Coronary artery (tissue), 2 donors: Measurements from ENCODE around the gene ERC2.

ENCODE experiments used
- DNase-seq: peaks from one replicate; pipeline ENCODE4 v3.0.0-alpha.2; 2017; ENCODE audit warnings: low spot score
- H3K27ac ChIP-seq, 2 donors: fragments of 200-600 bp; sonication (generic); one replicate each; pipeline ENCODE4 v1.5.1; 2016 to 2019
- H3K4me3 ChIP-seq: fragments of 200-600 bp; sonication (generic); 2 replicates; pipeline ENCODE4 v1.5.1; 2016; ENCODE audit warnings: mild to moderate bottlenecking, moderate library complexity
- CTCF ChIP-seq: fragments of 200-600 bp; sonication (generic); IDR thresholded peaks from one replicate; pipeline ENCODE4 v1.5.1; 2019; ENCODE audit warnings: antibody characterized with exemption

ERC2 gene

GRCh38 chr3:55634345-55634744 lies 833.9 kb downstream of the ERC2 start:
- Histone ChIP-seq H3K27ac (no peak overlapping the region), H3K4me3 (no peak overlapping the region)
- no peak for DNase-seq
- TF ChIP-seq CTCF: no peak

- TF ChIP-seq CTCF: no peak
- H3K27ac ChIP-seq: no peak overlapping the region
- H3K4me3 ChIP-seq: no peak overlapping the region
Measured at GRCh38 chr3:55633333-55633732, 834.9 kb downstream of the ERC2 start.

GRCh38 chr3:55631766-55632331 lies 836.4 kb downstream of the ERC2 start:
- DNase-seq: no peak
- Histone ChIP-seq H3K27ac (no peak overlapping the region), H3K4me3 (no peak overlapping the region)
- no peak for TF ChIP-seq CTCF

More at GRCh38 chr3:55633333-55633732, 834.9 kb downstream of the ERC2 start:
- DNase-seq: no peak

- Histone ChIP-seq H3K4me3 (no peak overlapping the region), H3K27ac (no peak overlapping the region)
- no peak for DNase-seq
- TF ChIP-seq CTCF: no peak
Measured at GRCh38 chr3:55630921-55631299, 837.4 kb downstream of the ERC2 start.

GRCh38 chr3:55630280-55630920 lies 837.9 kb downstream of the ERC2 start:
- Histone ChIP-seq H3K4me3 (no peak overlapping the region), H3K27ac (no peak overlapping the region)
- DNase-seq: no peak
- TF ChIP-seq CTCF: no peak

- Histone ChIP-seq H3K27ac (no peak overlapping the region), H3K4me3 (no peak overlapping the region)
- DNase-seq: no peak
- TF ChIP-seq CTCF: no peak
Measured at GRCh38 chr3:55629432-55629831, 838.8 kb downstream of the ERC2 start.

- TF ChIP-seq CTCF: no peak
- Histone ChIP-seq H3K27ac (no peak overlapping the region), H3K4me3 (no peak overlapping the region)
- DNase-seq: no peak
Measured at GRCh38 chr3:55626279-55626665, 842.0 kb downstream of the ERC2 start.
